Body of pancreas (tissue), 4 donors: ENCODE data around the gene ETHE1.

Experiments used
- POLR2A ChIP-seq, 3 donors: fragments of 450-650 bp; IDR thresholded peaks; one replicate each; pipeline ENCODE4 v1.6.1; 2016; ENCODE audit warnings: antibody characterized with exemption in 3 of 3, mild to moderate bottlenecking in 2 of 3
- TF ChIP-seq, protein P1 (sequence below), 7 experiments: fragments of 450-650 bp in 4 of 7; fragments of 200-600 bp in 3 of 7; sonication (generic) in 3 of 7; IDR thresholded peaks; one replicate each; pipeline ENCODE4 v1.5.1; 2016 to 2019; ENCODE audit warnings: antibody characterized with exemption in 7 of 7

DNA sequence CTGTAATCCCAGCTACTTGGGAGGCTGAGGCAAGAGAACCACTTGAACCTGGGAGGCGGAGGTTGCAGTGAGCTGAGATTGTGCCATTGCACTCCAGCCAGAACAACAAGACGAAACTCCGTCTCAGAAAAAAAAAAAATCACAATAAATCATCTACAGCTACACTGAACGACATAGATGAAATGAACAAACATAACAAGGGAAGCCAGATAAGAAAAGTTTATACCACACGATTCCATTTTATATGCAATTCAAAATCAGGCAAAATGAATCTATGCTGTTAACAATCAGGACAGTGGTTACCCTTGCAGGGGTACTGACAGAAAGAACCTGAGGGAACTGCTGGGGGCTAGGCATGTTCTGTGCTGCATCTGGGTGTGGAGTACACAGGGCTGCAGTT, 42.7 kb upstream of the ETHE1 start:
- TF ChIP-seq, protein P1, sequence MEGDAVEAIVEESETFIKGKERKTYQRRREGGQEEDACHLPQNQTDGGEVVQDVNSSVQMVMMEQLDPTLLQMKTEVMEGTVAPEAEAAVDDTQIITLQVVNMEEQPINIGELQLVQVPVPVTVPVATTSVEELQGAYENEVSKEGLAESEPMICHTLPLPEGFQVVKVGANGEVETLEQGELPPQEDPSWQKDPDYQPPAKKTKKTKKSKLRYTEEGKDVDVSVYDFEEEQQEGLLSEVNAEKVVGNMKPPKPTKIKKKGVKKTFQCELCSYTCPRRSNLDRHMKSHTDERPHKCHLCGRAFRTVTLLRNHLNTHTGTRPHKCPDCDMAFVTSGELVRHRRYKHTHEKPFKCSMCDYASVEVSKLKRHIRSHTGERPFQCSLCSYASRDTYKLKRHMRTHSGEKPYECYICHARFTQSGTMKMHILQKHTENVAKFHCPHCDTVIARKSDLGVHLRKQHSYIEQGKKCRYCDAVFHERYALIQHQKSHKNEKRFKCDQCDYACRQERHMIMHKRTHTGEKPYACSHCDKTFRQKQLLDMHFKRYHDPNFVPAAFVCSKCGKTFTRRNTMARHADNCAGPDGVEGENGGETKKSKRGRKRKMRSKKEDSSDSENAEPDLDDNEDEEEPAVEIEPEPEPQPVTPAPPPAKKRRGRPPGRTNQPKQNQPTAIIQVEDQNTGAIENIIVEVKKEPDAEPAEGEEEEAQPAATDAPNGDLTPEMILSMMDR (IDR thresholded peaks at IDR 0.05) = no peak
- TF ChIP-seq POLR2A (IDR thresholded peaks at IDR 0.05) = no peak
